ENCODE data around the gene EDA. TPM values are rescaled to one million over a fixed set of nuclear protein-coding genes. Genes with fewer than 3 reads are reported as not detected.

EDA gene
- total RNA-seq, 2 donors from 2014 or later = 4.0 to 4.7 TPM

DNA sequence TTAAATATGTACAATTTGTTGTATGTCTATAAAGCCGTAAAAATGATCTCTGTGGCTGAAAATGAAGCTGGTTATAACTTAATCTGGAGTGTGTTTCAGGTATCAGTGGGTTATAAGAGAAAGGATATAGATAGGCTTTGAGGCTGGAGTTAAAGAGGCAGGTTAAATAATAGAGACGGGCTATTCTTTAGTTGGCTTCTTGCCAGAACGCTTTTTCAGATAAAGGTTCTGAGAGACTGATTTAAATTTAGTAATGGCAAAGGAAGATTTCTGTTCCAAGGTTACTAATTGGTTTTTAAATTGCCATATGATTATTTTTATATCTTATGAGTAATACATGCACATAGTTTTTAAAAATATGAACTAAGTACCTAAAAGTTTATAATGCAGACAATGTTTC is 316.4 kb downstream of the EDA start:
- H3K4me3 ChIP-seq = no peak overlapping the region
- no peaks in the 10 kb centered on the region for H3K27me3 ChIP-seq
- no peaks in the 10 kb centered on the region for H3K36me3 ChIP-seq (replicated peaks in 1 of 2; ENCODE audit: insufficient read depth in 1 of 2, low read depth in 2 of 2)
- no peak for DNase-seq
- TF ChIP-seq, protein P1, sequence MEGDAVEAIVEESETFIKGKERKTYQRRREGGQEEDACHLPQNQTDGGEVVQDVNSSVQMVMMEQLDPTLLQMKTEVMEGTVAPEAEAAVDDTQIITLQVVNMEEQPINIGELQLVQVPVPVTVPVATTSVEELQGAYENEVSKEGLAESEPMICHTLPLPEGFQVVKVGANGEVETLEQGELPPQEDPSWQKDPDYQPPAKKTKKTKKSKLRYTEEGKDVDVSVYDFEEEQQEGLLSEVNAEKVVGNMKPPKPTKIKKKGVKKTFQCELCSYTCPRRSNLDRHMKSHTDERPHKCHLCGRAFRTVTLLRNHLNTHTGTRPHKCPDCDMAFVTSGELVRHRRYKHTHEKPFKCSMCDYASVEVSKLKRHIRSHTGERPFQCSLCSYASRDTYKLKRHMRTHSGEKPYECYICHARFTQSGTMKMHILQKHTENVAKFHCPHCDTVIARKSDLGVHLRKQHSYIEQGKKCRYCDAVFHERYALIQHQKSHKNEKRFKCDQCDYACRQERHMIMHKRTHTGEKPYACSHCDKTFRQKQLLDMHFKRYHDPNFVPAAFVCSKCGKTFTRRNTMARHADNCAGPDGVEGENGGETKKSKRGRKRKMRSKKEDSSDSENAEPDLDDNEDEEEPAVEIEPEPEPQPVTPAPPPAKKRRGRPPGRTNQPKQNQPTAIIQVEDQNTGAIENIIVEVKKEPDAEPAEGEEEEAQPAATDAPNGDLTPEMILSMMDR (IDR thresholded peaks at IDR 0.05) = no peak
- TF ChIP-seq POLR2A (IDR thresholded peaks at IDR 0.05) = no peak
- 48 to 49% methylated on average over 3 of the region's 3 CpGs for WGBS, 2 donors
- H3K9me3 ChIP-seq = no peaks in the 10 kb centered on the region
- intact Hi-C loops (cut with DNase I) = no loop called here
- H3K27ac ChIP-seq = no peak overlapping the region
- no peak for ATAC-seq
- H3K4me1 ChIP-seq = no peaks in the 10 kb centered on the region

GRCh38 chrX:69948276-69948797 is 332.4 kb downstream of the EDA start:
- Histone ChIP-seq H3K27ac (no peak overlapping the region), H3K4me1 (no peaks in the 10 kb centered on the region), H3K4me3 (no peak overlapping the region), H3K27me3 (no peaks in the 10 kb centered on the region), H3K36me3 (replicated peaks in 1 of 2; ENCODE audit: insufficient read depth in 1 of 2, low read depth in 2 of 2) (no peaks in the 10 kb centered on the region), H3K9me3 (no peaks in the 10 kb centered on the region)
- no peak for ATAC-seq
- no peak for DNase-seq
- 50 to 79% methylated on average over 2 of the region's 2 CpGs for WGBS, 2 donors
- intact Hi-C loops (cut with DNase I) = no loop called here
- TF ChIP-seq, protein P1 (IDR thresholded peaks at IDR 0.05) = no peak
- no peak for TF ChIP-seq POLR2A (IDR thresholded peaks at IDR 0.05)

GRCh38 chrX:69951753-69952152 is 335.8 kb downstream of the EDA start:
- no peaks in the 10 kb centered on the region for H3K36me3 ChIP-seq (replicated peaks in 1 of 2; ENCODE audit: insufficient read depth in 1 of 2, low read depth in 2 of 2)
- H3K4me3 ChIP-seq = no peak overlapping the region
- no peak for DNase-seq
- WGBS, 2 donors = 81 to 87% methylated on average over 1 of the region's 1 CpG
- TF ChIP-seq, protein P1 (IDR thresholded peaks at IDR 0.05) = no peak
- TF ChIP-seq POLR2A (IDR thresholded peaks at IDR 0.05) = no peak
- H3K27ac ChIP-seq = no peak overlapping the region
- intact Hi-C loops (cut with DNase I) = no loop called here
- no peaks in the 10 kb centered on the region for H3K9me3 ChIP-seq
- H3K27me3 ChIP-seq = no peaks in the 10 kb centered on the region
- H3K4me1 ChIP-seq = no peaks in the 10 kb centered on the region
- ATAC-seq = no peak

DNA sequence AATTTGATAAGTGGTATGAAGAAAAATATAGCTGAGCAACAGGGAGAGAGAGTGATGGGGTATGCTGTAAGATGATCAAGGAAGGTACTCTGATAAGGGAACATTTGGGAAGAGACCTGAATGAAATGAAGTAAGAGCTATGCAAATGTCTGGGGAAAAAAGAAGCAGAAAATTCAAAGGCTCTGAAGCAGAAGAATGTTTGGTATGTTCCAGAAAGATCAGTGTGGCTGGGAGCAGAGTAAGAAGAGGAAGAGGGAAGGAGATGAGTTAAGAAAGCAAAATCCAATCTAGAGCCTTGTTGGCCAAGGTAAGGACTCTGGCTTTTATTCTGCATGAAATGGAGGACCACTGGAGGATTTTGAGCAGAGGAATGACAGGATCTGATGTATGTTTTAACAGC is 343.8 kb downstream of the EDA start:
- H3K27ac ChIP-seq = no peak overlapping the region
- no peaks in the 10 kb centered on the region for H3K4me1 ChIP-seq
- intact Hi-C loops (cut with DNase I) = no loop called here
- ATAC-seq (no peak), DNase-seq (no peak)
- H3K4me3 ChIP-seq = no peak overlapping the region
- TF ChIP-seq POLR2A (IDR thresholded peaks at IDR 0.05) = no peak
- TF ChIP-seq, protein P1 (IDR thresholded peaks at IDR 0.05) = no peak
- H3K9me3 ChIP-seq = no peaks in the 10 kb centered on the region
- H3K36me3 ChIP-seq (replicated peaks in 1 of 2; ENCODE audit: insufficient read depth in 1 of 2, low read depth in 2 of 2) = no peaks in the 10 kb centered on the region
- no peaks in the 10 kb centered on the region for H3K27me3 ChIP-seq

DNA sequence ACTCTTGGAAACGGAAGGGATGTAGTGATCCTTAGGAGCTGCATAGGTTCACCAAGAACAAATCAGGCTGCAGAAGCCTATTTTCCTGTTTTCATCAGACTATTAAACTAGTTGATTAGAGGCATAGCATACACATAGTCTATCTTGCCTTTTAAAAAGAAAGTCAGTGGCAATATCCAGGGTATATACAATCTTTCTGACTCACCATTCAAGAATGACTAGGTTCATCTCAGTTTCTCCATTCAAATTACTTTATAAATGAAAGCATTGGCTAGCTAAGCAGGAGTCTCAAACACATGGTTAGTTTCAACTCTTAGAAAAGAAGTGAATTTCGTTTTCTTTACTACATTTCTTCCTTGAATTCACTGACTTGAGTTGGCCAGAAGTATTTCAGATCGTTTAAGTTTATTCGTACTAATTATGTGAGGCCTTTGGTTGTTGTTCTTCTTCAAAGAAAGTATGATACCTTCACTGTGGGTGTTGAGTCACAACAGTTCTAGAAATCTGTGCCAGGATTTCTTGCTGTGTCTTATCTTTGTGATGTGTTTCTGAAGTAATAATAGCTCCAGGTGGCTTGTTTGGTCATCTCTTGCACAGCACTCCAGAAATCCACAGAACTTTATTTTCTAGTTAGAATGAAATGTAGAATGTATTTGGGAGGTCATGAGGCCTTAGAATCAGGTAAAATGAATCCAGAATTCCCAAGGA is 345.6 kb downstream of the EDA start:
- 69 to 73% methylated on average over 4 of the region's 4 CpGs for WGBS, 2 donors
- Histone ChIP-seq H3K4me3 (no peak overlapping the region), H3K36me3 (replicated peaks in 1 of 2; ENCODE audit: insufficient read depth in 1 of 2, low read depth in 2 of 2) (no peaks in the 10 kb centered on the region), H3K4me1 (no peaks in the 10 kb centered on the region), H3K9me3 (no peaks in the 10 kb centered on the region), H3K27me3 (no peaks in the 10 kb centered on the region), H3K27ac (no peak overlapping the region)
- TF ChIP-seq, protein P1 (IDR thresholded peaks at IDR 0.05) = no peak
- TF ChIP-seq POLR2A (IDR thresholded peaks at IDR 0.05) = no peak
- intact Hi-C loops (cut with DNase I) = no loop called here
- DNase-seq (no peak), ATAC-seq (no peak)

All from body of pancreas (tissue), 4 donors.